HepG2 (cell line): ENCODE measurements around the gene CAMK2G. TPM values are rescaled to one million over a fixed set of nuclear protein-coding genes. Genes with fewer than 3 reads are reported as not detected.

Experiments
- FOXP1 ChIP-seq, 2 experiments: fragments of 450-650 bp in 1 of 2; IDR thresholded peaks; 2 replicates each; pipeline ENCODE4 v1.6.1; 2017 to 2018; ENCODE audit warnings: antibody characterized with exemption in 1 of 2
- NR3C1 ChIP-seq: sonication (generic); formaldehyde crosslinking; IDR thresholded peaks from 2 replicates; pipeline ENCODE4 v1.4.0; 2020; ENCODE audit warnings: missing genetic modification reagents
- TBP ChIP-seq: sonication (generic); formaldehyde crosslinking; IDR thresholded peaks from 2 replicates; pipeline ENCODE4 v1.5.0; 2020; ENCODE audit warnings: missing genetic modification reagents
- ZBTB38 ChIP-seq: sonication (generic); formaldehyde crosslinking; IDR thresholded peaks from 2 replicates; pipeline ENCODE4 v1.5.1; 2020; ENCODE audit warnings: mild to moderate bottlenecking, missing genetic modification reagents
- ZNF138 ChIP-seq: sonication (generic); formaldehyde crosslinking; IDR thresholded peaks from 2 replicates; pipeline ENCODE4 v1.5.0; 2020; ENCODE audit warnings: mild to moderate bottlenecking, low read depth, missing genetic modification reagents
- polyA plus RNA-seq, 8 experiments: library from polyadenylated mRNA; depleted of rRNA in 3 of 8; stranded (reverse) in 7 of 8; unstranded in 1 of 8; fragments of >200 nt; fragmentation: Illumina TruSeq in 4 of 8; extraction: Trizol in 4 of 8; gene quantifications; 2 replicates each; pipeline versions ENCODE4 v1.2.1 to v1.2.3, GENCODE V29; 2011 to 2016; ENCODE audit warnings: low read depth in 4 of 8, missing spikeins in 1 of 8, mixed read lengths in 1 of 8; ENCODE audit not compliant: insufficient read depth in 1 of 8
- total RNA-seq, 5 experiments: library from RNA; depleted of rRNA; stranded (reverse); fragments of >200 nt; fragmentation: Illumina TruSeq; extraction: Trizol; gene quantifications; 2 replicates each; pipeline ENCODE4 v1.2.3, GENCODE V29; 2016; ENCODE audit warnings: low read depth in 1 of 5
- TF ChIP-seq, protein P1 (sequence below): sonication (generic); formaldehyde crosslinking; IDR thresholded peaks from 2 replicates; pipeline ENCODE4 v1.4.0; 2020; ENCODE audit warnings: low read depth, missing genetic modification reagents
- TF ChIP-seq, protein P2 (sequence below), 2 experiments: fragments of 450-650 bp in 1 of 2; sonication (generic) in 1 of 2; formaldehyde crosslinking in 1 of 2; IDR thresholded peaks; 2 replicates each; pipeline versions ENCODE4 v1.6.1 to v1.8.0; 2016 to 2022; ENCODE audit warnings: antibody characterized with exemption in 1 of 2, mild to moderate bottlenecking in 1 of 2, missing genetic modification reagents in 1 of 2
- TF ChIP-seq, protein P3 (sequence below): IDR thresholded peaks from 2 replicates; pipeline ENCODE4 v1.6.1; 2012; ENCODE audit warnings: low read length, improper control_type of control experiment
- TF ChIP-seq, protein P4 (sequence below): sonication (generic); formaldehyde crosslinking; IDR thresholded peaks from 2 replicates; pipeline ENCODE4 v1.9.0; 2021; ENCODE audit warnings: missing genetic modification reagents, borderline replicate concordance

CAMK2G gene
- total and polyA plus RNA-seq, 2 of the 13 experiments (the other 11 are each of a cell fraction or from before 2014, with no cell fraction given), result 15.9 to 18.8 TPM

DNA sequence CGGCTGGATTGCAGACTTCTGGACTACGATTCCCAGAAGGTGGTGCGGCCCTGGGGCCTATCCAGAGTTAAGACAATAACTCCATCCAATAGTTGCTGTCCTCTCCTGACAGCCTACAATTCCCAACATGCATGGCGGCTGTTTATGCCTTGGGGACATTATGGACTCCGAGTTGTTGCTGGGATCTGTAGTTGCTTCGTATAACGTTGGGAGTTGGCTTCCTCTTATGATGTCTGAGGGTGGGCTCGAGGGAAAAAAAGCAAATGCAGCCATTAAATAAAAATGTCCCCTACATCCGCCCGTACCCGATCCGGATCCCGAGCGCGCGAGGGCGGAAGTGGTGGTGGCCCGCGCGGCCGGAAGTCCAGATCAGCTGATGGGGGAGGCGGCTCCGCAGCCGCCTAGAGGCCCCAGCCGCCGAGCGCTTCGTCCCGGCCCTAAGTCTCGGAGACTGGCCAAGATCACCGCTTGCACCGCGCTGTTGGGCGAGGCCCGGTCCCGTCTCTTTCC is 89.1 kb downstream of the CAMK2G start, which contains the start of gene ZSWIM8 (continued):
- TF ChIP-seq, protein P1, sequence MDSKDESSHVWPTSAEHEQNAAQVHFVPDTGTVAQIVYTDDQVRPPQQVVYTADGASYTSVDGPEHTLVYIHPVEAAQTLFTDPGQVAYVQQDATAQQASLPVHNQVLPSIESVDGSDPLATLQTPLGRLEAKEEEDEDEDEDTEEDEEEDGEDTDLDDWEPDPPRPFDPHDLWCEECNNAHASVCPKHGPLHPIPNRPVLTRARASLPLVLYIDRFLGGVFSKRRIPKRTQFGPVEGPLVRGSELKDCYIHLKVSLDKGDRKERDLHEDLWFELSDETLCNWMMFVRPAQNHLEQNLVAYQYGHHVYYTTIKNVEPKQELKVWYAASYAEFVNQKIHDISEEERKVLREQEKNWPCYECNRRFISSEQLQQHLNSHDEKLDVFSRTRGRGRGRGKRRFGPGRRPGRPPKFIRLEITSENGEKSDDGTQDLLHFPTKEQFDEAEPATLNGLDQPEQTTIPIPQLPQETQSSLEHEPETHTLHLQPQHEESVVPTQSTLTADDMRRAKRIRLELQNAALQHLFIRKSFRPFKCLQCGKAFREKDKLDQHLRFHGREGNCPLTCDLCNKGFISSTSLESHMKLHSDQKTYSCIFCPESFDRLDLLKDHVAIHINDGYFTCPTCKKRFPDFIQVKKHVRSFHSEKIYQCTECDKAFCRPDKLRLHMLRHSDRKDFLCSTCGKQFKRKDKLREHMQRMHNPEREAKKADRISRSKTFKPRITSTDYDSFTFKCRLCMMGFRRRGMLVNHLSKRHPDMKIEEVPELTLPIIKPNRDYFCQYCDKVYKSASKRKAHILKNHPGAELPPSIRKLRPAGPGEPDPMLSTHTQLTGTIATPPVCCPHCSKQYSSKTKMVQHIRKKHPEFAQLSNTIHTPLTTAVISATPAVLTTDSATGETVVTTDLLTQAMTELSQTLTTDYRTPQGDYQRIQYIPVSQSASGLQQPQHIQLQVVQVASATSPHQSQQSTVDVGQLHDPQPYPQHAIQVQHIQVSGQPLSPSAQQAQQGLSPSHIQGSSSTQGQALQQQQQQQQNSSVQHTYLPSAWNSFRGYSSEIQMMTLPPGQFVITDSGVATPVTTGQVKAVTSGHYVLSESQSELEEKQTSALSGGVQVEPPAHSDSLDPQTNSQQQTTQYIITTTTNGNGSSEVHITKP (CRISPR knock-in tag), result 0 out of 2 replicates have a peak, but pooled peaks have one; percentile 68
- TF ChIP-seq ZNF138 (CRISPR knock-in tag) (no peak), FOXP1 (IDR thresholded peaks at IDR 0.05) (no peak), FOXP1 (CRISPR knock-in tag; IDR thresholded peaks at IDR 0.05) (peak; percentile 17; the same call in 1 of the 2 replicates), NR3C1 (CRISPR knock-in tag) (no peak), ZBTB38 (no peak), TBP (CRISPR knock-in tag) (no peak)
- TF ChIP-seq, protein P2, sequence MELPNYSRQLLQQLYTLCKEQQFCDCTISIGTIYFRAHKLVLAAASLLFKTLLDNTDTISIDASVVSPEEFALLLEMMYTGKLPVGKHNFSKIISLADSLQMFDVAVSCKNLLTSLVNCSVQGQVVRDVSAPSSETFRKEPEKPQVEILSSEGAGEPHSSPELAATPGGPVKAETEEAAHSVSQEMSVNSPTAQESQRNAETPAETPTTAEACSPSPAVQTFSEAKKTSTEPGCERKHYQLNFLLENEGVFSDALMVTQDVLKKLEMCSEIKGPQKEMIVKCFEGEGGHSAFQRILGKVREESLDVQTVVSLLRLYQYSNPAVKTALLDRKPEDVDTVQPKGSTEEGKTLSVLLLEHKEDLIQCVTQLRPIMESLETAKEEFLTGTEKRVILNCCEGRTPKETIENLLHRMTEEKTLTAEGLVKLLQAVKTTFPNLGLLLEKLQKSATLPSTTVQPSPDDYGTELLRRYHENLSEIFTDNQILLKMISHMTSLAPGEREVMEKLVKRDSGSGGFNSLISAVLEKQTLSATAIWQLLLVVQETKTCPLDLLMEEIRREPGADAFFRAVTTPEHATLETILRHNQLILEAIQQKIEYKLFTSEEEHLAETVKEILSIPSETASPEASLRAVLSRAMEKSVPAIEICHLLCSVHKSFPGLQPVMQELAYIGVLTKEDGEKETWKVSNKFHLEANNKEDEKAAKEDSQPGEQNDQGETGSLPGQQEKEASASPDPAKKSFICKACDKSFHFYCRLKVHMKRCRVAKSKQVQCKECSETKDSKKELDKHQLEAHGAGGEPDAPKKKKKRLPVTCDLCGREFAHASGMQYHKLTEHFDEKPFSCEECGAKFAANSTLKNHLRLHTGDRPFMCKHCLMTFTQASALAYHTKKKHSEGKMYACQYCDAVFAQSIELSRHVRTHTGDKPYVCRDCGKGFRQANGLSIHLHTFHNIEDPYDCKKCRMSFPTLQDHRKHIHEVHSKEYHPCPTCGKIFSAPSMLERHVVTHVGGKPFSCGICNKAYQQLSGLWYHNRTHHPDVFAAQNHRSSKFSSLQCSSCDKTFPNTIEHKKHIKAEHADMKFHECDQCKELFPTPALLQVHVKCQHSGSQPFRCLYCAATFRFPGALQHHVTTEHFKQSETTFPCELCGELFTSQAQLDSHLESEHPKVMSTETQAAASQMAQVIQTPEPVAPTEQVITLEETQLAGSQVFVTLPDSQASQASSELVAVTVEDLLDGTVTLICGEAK (IDR thresholded peaks at IDR 0.05), result peak; percentile 68
- TF ChIP-seq, protein P2 (CRISPR knock-in tag; IDR thresholded peaks at IDR 0.05), result no peak
- TF ChIP-seq, protein P3, sequence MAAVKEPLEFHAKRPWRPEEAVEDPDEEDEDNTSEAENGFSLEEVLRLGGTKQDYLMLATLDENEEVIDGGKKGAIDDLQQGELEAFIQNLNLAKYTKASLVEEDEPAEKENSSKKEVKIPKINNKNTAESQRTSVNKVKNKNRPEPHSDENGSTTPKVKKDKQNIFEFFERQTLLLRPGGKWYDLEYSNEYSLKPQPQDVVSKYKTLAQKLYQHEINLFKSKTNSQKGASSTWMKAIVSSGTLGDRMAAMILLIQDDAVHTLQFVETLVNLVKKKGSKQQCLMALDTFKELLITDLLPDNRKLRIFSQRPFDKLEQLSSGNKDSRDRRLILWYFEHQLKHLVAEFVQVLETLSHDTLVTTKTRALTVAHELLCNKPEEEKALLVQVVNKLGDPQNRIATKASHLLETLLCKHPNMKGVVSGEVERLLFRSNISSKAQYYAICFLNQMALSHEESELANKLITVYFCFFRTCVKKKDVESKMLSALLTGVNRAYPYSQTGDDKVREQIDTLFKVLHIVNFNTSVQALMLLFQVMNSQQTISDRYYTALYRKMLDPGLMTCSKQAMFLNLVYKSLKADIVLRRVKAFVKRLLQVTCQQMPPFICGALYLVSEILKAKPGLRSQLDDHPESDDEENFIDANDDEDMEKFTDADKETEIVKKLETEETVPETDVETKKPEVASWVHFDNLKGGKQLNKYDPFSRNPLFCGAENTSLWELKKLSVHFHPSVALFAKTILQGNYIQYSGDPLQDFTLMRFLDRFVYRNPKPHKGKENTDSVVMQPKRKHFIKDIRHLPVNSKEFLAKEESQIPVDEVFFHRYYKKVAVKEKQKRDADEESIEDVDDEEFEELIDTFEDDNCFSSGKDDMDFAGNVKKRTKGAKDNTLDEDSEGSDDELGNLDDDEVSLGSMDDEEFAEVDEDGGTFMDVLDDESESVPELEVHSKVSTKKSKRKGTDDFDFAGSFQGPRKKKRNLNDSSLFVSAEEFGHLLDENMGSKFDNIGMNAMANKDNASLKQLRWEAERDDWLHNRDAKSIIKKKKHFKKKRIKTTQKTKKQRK, result no peak
- TF ChIP-seq, protein P4, sequence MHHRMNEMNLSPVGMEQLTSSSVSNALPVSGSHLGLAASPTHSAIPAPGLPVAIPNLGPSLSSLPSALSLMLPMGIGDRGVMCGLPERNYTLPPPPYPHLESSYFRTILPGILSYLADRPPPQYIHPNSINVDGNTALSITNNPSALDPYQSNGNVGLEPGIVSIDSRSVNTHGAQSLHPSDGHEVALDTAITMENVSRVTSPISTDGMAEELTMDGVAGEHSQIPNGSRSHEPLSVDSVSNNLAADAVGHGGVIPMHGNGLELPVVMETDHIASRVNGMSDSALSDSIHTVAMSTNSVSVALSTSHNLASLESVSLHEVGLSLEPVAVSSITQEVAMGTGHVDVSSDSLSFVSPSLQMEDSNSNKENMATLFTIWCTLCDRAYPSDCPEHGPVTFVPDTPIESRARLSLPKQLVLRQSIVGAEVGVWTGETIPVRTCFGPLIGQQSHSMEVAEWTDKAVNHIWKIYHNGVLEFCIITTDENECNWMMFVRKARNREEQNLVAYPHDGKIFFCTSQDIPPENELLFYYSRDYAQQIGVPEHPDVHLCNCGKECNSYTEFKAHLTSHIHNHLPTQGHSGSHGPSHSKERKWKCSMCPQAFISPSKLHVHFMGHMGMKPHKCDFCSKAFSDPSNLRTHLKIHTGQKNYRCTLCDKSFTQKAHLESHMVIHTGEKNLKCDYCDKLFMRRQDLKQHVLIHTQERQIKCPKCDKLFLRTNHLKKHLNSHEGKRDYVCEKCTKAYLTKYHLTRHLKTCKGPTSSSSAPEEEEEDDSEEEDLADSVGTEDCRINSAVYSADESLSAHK, result no peak
